Measurements from ENCODE around the gene WWC1. TPM values are rescaled to one million over a fixed set of nuclear protein-coding genes. Genes with fewer than 3 reads are reported as not detected.
"Not testable (repeated sequence)": the region's sequence is repeated elsewhere in the genome, so short reads cannot be mapped to it uniquely, and the experiment has no call there.

The WWC1 gene
- total RNA-seq, 2 donors from 2014 or later, result 18.7 to 38.3 TPM

DNA sequence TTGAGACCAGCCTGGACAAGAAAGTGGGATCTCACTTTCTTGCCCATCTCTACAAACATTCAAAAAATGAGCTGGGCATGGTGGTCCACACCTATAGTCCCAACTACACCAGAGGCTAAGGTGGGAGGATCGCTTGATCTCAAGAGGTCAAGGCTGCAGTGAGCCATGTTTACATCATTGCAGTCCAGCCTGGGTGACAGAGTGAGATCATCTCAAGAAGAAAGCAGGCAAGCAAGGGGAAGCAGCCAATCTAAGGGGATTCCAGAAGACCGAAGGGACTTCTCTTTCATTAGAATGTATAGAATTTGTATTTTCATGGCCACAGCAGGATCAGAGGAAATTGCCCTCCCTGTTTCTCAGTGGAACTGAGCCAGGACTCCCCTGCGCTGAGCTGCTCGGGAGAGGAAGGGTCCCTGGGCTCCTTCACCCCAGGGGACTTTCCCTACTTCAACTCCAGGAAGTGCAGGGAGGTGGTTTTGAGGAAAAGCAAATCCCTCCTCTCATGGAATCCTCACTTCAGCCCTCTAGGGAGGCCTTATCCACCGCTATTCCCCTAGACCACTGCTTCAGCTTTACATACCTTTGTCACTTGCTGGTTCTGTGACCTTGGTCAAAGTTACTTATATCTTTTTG lies 12.1 kb downstream of the WWC1 start:
- DNase-seq, result no peak
- intact Hi-C loops (cut with DNase I, micrococcal nuclease), result no loop called here
- ATAC-seq, result no peak

DNA sequence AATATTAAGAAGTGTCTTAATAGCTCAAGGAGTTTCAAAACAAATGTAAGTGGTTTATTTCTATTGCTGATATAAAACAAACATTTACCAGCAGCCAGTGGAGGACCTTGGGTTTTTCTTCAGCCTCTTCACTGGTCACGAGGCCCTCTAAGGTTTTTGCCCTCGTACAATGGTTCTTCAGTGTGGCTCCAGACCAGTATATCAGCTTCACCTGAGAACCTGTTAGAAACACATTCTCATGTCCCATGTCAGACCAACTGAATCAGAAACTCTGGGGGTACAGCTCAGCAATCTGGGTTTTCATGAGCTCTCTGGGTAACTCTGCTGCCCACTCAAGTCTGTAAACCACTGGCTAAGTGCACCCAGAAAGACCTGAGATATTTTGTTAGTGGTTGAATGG lies 12.9 kb downstream of the WWC1 start:
- intact Hi-C loops (cut with DNase I, micrococcal nuclease), result no loop called here
- DNase-seq (no peak), ATAC-seq (no peak)

DNA sequence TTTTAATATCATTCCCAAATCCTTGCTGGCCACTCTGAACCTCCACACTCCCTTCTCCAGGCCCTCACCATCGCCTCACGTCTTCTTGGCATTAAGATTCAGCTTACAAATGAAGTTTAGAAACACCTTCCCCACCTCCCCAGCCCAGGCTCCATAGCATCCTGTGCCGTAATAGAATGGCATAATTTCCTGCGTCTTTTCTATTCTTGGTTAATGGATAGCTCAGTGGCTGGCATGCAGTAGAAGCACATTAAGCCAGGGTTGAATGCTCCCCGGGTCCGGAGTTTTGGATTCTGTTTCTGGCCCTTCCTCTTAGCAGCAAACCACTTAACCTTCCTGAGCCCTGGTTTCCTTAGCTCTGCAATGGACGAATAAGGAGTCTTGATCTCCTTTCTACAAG lies 13.8 kb downstream of the WWC1 start:
- no peak for DNase-seq
- peak; percentile 55 for ATAC-seq
- intact Hi-C loops (cut with DNase I, micrococcal nuclease), result no loop called here

DNA sequence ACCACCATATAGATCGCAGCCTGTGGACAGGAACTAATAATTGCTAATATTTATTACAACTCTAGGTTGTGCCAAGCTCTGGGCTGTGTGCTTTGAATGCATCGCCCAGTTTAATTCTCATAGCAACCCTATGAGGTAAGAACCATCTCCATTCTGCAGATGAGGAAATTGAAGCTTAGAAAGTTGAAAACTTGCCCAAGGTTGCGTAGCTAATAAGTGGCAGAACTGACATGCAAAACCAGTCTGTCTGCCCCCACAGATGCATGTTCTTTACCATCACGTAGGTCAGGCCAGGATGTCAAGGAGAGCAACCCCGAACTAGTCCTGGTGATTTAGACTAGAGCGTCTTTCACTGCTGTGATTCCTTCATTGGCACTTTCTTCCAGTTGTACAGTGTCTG lies 15.6 kb downstream of the WWC1 start:
- ATAC-seq, result no peak
- no peak for DNase-seq
- intact Hi-C loops (cut with DNase I, micrococcal nuclease), result no loop called here

DNA sequence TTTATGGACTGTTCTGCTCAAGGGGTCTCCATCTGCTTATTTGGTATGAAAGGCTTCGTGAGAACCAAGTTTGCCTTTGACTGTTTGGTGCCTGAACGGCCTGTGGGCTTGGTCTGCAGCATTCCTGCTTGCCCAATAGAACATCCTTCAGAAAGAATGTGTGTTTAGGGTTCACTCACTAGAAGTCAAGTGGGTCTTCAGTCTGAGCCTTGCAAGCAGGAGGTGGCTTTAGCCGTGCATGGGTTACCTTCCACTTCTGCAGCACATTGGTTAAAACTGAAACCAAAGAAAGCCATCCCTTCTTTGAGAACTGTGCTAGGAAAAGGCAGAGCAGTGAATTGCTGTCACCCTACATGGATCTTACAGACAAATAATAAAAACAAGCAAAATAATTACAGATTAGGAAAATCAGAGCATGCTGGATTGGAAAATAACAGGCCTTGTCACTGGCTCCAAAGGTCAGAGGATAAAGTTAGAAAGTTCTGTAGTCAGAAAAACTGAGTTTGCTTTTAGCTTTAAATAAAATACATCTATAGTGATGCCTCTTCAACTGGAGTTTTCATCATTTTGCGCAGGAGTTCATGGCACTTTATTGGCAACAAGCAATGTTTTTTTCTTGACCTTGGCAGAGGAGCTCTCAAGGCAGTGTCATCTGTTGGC lies 16.6 kb downstream of the WWC1 start:
- no peak for ATAC-seq
- intact Hi-C loops (cut with DNase I, micrococcal nuclease), result no loop called here
- DNase-seq, result no peak

DNA sequence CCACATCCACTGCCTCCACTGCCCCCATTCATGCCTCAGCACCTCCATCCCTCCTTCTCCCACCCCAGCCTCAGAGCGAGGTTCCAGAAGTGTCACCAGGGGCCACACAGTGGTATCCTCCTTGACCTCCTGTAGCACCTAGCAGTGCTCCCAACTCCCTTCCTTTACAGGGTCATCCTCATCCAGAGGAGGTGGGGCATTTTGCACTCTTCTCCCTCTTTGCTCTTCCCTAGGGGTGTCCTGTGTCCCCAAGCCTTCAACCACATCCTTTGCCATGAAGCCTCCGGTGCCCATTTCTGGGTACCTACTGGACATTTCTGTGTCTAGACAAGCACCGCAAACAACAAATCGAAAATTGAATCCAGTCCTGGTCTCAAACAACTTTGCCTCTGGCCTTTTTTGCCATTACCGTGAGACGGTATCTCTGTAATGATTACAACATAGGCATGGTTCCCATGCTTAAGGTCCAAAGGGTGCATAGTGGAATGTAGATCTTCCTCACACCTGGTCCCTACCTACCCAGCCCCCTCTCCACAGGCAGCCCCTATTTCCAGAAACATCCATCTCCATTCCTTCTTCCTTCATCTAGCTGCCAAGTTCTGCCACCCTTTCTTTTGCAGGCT lies 17.6 kb downstream of the WWC1 start:
- DNase-seq (no peak), ATAC-seq (no peak)
- intact Hi-C loops (cut with DNase I, micrococcal nuclease), result no loop called here

DNA sequence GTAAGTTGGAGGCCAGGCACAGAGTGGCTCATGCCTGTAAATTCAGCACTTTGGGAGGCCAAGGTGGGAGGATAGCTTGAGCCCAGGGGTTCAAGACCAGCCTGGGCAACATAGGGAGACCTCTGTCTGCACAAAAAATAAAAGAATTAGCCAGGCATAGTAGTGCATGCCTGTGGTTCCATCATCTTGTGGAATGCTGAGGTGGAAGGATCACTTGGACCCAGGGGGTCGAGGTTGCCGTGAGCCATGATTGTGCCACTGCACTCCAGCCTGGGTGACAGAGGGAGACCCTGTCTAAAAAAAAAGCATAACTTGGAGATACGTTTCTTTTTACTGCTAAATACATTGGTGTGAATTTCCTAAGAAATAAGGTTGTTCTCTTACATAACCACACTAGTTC lies 19.1 kb downstream of the WWC1 start:
- ATAC-seq; DNase-seq; intact Hi-C loops (cut with DNase I, micrococcal nuclease): not testable (repeated sequence)

DNA sequence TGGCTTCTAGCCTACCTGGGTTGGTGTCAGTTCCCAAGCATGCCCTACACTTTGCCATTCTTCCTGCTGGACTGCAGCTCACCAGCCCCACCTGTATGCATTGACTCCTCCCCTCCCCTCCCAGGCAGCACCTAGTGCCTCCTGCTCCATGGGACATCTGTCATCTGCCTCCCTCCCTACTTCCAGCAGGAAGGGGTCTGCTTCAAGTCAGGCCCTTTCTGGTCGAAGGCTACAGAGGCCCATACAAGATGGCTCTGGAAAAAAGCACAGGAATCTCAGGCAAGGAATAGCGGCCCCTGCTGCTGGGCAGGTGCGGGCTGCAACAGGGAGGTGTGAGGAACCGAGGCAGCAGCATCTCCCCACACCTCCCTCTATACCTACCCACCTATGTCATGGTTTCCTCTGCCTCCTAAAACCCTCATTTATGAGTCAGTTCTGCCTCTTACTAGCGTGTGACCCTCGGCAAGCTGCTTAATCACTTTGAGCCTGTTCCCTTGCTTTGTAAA lies 19.7 kb downstream of the WWC1 start:
- peak; percentile 37 to 75 for DNase-seq
- intact Hi-C loops (cut with DNase I, micrococcal nuclease), result no loop called here
- peak; percentile 55 for ATAC-seq

DNA sequence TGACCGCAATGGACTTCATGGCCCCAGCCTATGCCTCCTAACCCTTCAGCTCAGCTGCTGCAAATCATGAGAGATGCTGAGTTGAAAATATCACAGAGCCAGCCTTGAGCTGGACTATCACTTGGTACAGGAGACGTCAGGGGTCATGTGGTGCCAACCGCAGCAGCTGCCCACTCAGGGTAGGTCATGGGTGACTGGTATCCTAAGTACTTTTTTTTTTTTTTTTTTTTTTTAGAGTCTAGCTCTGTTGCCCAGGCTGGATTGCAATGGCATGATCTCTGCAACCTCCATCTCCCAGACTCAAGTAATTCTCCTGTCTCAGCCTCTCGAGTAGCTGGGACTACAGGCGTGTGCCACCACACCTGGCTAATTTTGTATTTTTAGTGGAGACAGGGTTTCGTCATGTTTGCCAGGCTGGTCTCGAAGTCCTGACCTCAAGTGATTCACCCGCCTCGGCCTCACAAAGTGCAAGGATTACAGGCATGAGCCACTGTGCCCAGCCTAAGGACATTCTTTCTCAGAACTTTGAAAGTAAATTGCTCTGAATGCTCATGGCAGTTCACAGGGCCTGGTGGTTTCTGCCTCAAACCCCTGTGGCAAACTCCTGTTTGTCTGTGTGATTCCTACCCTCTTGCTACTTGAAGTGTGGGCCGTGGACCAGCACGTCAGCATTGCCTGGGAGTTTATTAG lies 21.3 kb downstream of the WWC1 start:
- DNase-seq, result no peak
- intact Hi-C loops (cut with DNase I, micrococcal nuclease), result no loop called here
- ATAC-seq, result no peak

DNA sequence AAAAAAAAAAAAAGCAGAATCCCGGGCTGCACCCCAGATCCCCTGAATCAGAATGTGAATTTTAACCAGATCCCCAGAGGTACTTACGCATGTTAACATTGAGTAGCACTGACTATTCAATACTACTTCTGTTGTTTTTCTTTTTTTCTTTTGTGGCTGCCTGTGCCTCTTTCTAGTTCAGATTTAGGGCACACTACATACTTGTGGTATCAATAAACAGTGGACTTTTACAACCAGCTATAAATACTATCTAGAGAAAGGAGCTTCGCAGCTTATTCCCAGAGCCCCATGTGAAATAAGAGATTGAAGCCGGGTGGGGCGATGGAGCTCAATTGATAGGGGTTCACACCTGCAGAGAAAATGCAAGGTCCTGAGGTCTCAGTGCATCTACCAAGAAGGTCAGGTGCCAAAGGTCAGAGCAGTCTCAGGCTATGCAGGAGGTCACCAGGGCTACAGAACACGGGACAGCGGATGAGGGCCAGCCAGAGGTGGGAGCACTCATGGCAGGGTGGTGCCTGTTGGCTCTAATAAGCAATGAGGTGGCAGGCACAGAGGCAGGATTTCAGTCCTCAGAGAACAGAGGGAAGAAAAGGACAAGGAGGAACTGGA lies 22.3 kb downstream of the WWC1 start:
- intact Hi-C loops (cut with DNase I, micrococcal nuclease), result no loop called here
- DNase-seq (peak in 1 of 2 donors; percentile 18), ATAC-seq (peak; percentile 19)

DNA sequence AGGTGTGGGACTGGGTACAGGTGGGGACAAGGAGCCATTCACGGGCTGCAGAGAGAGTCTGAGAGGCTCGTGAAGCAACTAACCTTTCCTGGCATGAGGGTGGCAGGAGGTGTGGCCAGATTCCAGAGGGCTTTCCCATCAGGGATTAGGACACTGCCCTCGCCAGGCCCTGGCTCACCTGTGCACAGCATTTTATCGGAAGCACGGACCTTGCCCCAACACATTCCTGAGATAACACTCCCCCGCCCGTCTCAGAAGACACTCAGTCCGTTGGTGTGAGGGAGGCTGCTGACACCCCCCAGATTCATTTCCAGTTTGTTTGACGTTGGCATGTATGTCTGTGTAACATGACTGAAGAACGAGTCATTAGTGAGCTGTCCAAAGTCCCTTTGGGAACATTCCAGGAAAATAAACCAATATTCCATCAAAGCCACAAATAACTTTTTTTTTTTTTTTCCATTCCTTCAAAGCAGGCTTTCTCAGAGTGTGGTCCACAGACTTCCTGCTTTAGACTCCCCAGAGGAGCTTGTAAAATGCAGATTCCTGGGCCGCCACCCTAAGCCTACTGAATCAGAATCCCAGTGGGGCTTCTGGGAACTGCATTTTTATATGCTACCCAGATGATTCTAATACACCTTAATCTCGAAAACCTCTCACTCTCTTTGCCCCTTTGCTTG lies 23.4 kb downstream of the WWC1 start:
- DNase-seq, result peak; percentile 79 to 95
- intact Hi-C loops (cut with DNase I, micrococcal nuclease), result no loop called here
- peak; percentile 79 for ATAC-seq

DNA sequence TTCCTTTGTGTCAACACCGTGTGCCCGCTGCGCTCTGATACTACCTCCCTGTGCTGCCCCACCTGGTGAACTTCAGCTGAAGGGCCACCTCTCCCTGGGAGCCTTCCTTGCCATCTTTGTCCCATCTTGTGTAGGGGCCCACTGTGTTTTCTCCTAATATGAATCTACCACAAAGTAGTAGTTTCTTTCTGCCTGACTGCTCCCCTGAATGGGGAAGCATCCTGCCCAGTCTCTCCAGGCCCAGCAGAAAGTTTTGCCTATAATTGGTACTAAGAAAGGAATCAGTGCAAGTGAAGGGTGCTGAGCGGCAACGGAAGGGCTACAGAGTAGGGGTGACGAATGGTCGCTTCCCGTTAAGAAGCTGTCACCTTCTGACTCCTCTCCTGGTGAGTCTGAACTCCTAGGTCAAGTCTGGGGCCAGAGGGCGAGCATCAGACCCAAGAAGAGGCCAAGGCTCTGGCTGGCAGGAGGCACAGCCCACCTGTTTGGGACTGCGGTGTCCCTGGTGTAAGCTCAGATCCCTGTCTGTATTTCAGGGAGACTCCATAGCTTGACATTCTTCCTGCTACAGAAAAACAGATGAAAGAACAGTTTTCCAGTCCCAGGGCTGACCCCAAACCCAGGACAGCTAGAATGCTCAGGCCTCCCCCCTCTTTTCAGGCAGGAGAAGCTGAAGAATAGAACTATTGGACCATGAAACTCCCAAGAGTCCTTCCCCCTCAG lies 24.1 kb downstream of the WWC1 start:
- ATAC-seq (peak; percentile 13), DNase-seq (no peak)
- intact Hi-C loops (cut with DNase I, micrococcal nuclease), result no loop called here

DNA sequence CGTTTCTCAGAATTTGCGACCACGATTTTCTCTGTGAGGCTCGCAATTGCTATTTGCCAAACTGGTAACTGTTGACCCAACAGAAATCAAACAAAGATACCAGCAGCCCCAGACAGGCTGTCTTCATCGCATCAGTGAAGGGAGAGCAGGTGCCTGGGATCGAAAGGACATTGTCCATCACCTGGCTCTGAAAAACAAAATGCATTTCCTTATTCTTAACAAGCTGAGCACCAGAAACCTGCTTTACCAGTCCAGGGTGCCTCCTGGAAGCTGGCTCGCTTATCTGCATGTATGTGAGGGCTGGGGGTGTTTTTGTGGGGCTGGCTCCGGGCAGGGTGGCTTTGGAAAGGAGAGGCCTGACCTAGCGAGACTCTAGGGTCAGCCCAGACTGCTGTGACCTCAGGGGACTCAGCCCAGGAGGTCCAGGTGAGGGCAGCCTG lies 24.7 kb downstream of the WWC1 start:
- intact Hi-C loops (cut with DNase I, micrococcal nuclease), result no loop called here
- ATAC-seq, result peak; percentile 68
- DNase-seq, result peak; percentile 69 to 81

DNA sequence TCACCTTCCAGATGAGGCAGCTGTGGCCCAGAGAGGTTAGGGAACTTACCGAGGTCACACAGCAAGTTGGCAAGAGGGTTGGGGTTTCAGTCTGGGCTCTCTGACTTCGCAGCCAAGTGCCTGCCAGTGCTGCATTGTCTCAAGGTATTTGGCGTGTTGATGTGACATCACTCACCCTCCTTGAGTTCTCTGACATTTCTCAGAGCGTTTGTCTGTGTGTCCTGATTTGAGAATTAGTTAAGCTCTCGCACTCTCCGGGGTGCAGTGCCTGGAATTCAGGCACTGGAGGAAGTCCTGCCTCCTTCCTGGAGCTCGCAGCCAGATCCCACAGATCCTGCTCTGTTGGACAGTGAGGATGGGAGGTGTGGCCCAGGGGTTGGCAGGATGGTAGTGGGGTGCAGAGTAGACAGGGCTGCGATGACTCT lies 25.7 kb downstream of the WWC1 start:
- DNase-seq (no peak), ATAC-seq (no peak)
- intact Hi-C loops (cut with DNase I, micrococcal nuclease), result no loop called here

DNA sequence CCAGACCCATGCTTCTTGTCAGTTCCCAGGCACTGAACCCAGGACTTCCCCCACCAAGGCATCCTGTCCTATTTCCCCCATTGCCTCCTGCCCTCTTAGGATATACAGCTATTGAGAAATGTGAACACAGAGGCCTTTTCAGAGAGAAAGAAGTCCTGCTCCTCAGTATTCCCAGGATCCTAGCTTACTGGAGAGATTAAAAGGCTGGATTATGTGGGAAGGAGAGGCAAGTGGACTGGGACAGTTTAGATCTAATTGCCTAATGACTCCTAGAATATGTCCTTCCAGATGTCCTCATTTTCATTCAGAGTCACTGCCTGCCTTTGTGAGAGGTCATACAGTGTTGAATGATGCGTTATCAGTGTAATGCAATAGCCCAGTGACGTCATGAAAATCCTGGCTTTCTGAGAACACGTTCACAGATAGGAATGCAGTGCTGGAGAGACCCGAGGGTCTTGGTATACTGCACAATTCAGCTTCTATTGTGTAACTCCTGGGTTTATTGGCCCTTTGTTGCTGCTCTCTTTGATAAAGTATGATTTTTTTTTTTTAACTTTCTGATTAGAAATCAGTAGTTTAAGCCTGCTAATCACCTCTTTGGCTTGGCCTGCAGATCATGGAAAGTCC lies 26.2 kb downstream of the WWC1 start:
- no peak for DNase-seq
- intact Hi-C loops (cut with DNase I, micrococcal nuclease), result no loop called here
- ATAC-seq, result no peak

DNA sequence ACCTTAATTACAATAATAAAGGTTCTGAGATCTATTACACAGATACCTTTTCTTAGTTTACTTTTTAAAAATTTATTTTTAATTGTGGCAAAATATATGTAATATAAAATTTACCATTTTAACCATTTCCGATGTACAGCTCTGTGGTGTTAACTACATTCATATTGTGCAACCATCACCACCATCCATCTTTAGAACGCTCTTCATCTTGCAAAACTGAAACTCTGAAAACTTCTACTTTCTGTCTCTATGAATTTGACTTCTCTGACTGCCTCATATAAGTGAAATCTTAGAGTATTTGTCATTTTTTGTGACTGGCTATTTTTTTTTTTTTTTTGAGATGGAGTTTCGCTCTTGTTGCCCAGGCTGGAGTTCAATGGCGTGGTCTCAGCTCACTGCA lies 26.8 kb downstream of the WWC1 start:
- DNase-seq, result no peak
- intact Hi-C loops (cut with DNase I, micrococcal nuclease), result no loop called here
- no peak for ATAC-seq

DNA sequence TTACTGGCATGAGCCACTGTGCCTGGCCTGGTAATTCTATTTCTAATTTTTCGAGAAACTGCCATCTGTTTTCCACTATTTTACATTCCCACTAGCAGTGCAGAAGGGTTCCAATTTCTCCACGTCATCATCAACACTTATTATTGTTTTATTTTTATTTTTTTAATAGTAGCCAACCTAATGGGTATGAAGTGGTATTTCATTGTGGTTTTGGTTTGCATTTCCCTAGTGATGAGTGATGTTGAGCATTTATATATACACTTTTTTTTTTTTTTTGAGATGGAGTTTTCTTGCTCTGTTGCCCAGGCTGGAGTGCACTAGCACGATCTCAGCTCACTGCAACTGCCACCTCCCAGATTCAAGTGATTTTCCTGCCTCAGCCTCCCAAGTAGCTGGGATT lies 28.3 kb downstream of the WWC1 start:
- no peak for DNase-seq
- intact Hi-C loops (cut with DNase I, micrococcal nuclease), result no loop called here
- no peak for ATAC-seq

DNA sequence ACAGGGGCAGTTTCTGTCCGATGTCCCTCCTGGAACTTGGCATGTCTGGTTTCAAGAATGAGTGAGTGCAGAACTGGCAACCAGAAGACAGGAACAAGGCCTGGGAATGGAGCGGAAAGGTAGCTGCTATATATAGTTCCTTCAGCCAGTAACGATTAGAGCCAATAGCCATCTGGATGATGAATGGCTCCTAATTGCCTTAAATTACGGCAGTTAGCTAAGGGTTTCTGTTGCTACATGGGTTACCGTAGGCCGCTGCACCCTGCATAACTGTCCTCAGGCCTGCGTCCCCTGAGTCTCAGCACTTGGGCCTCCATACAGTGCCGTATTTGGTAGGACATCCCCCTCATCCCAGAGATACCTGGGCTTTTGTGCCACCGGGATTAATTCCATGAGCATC lies 29.4 kb downstream of the WWC1 start:
- no peak for DNase-seq
- intact Hi-C loops (cut with DNase I, micrococcal nuclease), result no loop called here
- ATAC-seq, result no peak
